DMS53 treated with DMSO at 0.1 percent for 48 hours (cell line): ENCODE data around the gene DMAP1.

Source experiments
- DNase-seq: peaks from one replicate; lab custom pipeline; 2025; ENCODE audit not compliant: unreplicated experiment; lab: John Stamatoyannopoulos, UW

The DMAP1 gene

GRCh38 chr1:44228218-44228617, 14.9 kb downstream of the DMAP1 start:
- DNase-seq = no peak

GRCh38 chr1:44229435-44230167, 16.3 kb downstream of the DMAP1 start:
- no peak for DNase-seq

- no peak for DNase-seq
Measured at GRCh38 chr1:44230796-44231195, 17.5 kb downstream of the DMAP1 start.

- no peak for DNase-seq
Measured at GRCh38 chr1:44233593-44233992, 20.3 kb downstream of the DMAP1 start.

GRCh38 chr1:44235808-44236207, 22.5 kb downstream of the DMAP1 start:
- DNase-seq = no peak

- no peak for DNase-seq
Measured at GRCh38 chr1:44236490-44237272, 23.4 kb downstream of the DMAP1 start.

- no peak for DNase-seq
Measured at GRCh38 chr1:44237721-44238457, 24.6 kb downstream of the DMAP1 start.

GRCh38 chr1:44238660-44239059, 25.4 kb downstream of the DMAP1 start:
- DNase-seq = no peak

GRCh38 chr1:44239331-44239960, 26.2 kb downstream of the DMAP1 start:
- no peak for DNase-seq

- no peak for DNase-seq
Measured at GRCh38 chr1:44239961-44240371, 26.7 kb downstream of the DMAP1 start.

- no peak for DNase-seq
Measured at GRCh38 chr1:44240802-44241671, 27.8 kb downstream of the DMAP1 start.

GRCh38 chr1:44242746-44243145, 29.5 kb downstream of the DMAP1 start:
- DNase-seq = no peak

GRCh38 chr1:44243782-44244495, 30.7 kb downstream of the DMAP1 start:
- DNase-seq = no peak

- no peak for DNase-seq
Measured at GRCh38 chr1:44244986-44245385, 31.7 kb downstream of the DMAP1 start.

GRCh38 chr1:44246806-44247205, 33.5 kb downstream of the DMAP1 start:
- peak; percentile 13 for DNase-seq

GRCh38 chr1:44249543-44249942, 36.3 kb downstream of the DMAP1 start:
- no peak for DNase-seq

- DNase-seq = no peak
Measured at GRCh38 chr1:44250068-44250781, 37.0 kb downstream of the DMAP1 start.

GRCh38 chr1:44251486-44251885, 38.2 kb downstream of the DMAP1 start:
- DNase-seq = no peak
